Measurements from ENCODE around the gene ACTR3. TPM values are rescaled to one million over a fixed set of nuclear protein-coding genes. Genes with fewer than 3 reads are reported as not detected.

The ACTR3 gene
- total and polyA plus RNA-seq, 9 donors, result 85.9 to 148 (median 116) TPM

DNA sequence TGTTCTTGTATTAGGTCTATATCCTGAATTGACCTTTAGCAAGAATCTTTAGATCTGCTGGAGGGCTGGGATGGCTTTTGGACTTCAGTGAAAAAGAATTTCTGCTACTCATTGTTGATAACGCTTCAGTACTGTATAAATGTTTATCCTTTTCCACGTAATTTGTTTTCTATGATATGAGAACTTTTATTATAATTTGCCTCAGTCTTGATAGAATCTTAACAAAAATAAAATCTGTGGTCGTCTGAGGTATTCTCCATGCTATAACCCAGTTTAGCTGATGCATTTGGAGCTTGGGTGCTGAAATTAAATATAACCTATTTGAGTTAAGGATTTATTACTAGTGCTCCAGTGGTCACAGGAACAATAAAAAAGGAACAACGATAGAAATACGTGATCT is 71.1 kb downstream of the ACTR3 start:
- Histone ChIP-seq H3K4me1 (ENCODE audit: control insufficient read depth, insufficient read depth, low read length) (no peaks in the 10 kb centered on the region), H3K36me3 (ENCODE audit: control insufficient read depth, insufficient read depth, low read length) (peaks cover under 1% of the 10 kb centered on the region), H3K27ac (ENCODE audit: low read length) (no peak overlapping the region), H3K4me3 (ENCODE audit: low read length) (no peak overlapping the region), H3K27me3 (ENCODE audit: control insufficient read depth, insufficient read depth, low read length) (no peaks in the 10 kb centered on the region), H3K9me3 (replicated peaks; ENCODE audit: control insufficient read depth, low read depth, low read length) (no peaks in the 10 kb centered on the region)
- DNase-seq, result no peak
- no CpG with 5 or more reads among the region's 5 CpGs for WGBS (ENCODE audit: insufficient coverage)

DNA sequence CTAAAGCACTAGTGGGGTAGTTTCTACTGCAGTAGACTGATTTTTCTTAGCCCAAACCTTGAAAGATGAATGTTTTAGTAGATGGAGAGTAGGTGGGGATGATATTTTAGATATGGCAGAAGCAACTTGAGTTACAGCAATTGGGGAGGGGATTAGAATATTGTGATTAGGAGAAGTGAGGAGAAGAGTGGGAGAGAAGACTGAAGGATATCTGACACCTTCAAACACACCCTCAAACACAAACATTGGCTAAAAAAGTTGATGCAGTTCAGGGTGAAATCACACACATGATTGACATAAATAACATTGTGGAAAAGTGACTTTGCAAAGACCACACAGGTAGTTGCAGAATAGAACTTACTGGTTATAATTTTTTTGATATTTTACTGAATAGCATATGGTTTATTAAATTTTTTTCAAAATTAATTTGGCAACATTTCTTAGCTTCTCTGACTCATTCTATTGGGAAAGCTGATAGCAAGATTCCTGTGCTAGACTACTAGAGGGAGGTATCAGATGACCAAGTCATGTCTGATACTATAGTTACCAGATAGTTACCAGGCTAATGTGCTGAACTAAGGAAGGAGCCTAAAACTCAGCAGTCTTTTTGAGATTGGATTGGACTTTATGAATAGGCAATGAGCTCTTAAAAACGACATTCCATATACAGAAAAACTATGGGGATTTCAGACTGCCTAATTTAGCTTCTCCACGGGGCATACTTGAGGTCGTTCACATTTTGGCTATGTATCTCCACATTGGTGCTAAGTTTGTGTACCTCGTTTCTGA is 73.0 kb downstream of the ACTR3 start:
- H3K36me3 ChIP-seq (ENCODE audit: control insufficient read depth, insufficient read depth, low read length), result no peaks in the 10 kb centered on the region

DNA sequence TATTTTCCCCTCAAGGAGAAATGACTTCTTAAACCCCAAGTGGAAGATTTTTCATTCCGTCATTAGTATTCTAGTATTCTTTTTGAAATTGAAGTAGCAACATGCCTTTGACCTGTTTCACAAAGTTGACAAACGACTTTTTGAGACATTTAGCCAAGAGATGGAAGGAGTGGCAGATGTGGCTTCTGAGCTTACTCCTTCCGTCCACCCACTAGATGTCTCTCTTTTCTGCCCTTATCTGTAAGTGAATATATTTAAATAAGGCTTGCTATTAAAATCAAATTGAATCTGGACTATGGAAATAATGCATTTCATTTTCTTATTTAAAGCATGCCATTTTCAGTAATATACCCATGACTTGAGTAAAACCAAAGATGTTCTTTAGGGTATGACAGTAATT is 74.1 kb downstream of the ACTR3 start:
- Histone ChIP-seq H3K27me3 (ENCODE audit: control insufficient read depth, insufficient read depth, low read length) (no peaks in the 10 kb centered on the region), H3K4me1 (ENCODE audit: control insufficient read depth, insufficient read depth, low read length) (no peaks in the 10 kb centered on the region), H3K36me3 (ENCODE audit: control insufficient read depth, insufficient read depth, low read length) (no peaks in the 10 kb centered on the region), H3K9me3 (replicated peaks; ENCODE audit: control insufficient read depth, low read depth, low read length) (no peaks in the 10 kb centered on the region), H3K27ac (ENCODE audit: low read length) (no peak overlapping the region), H3K4me3 (ENCODE audit: low read length) (no peak overlapping the region)
- 67% methylated on average over 1 of the region's 3 CpGs for WGBS (ENCODE audit: insufficient coverage)
- DNase-seq, result no peak

More for the DNA sequence above, 73.0 kb downstream of the ACTR3 start:
- no peak overlapping the region for H3K4me3 ChIP-seq (ENCODE audit: low read length)
- no peaks in the 10 kb centered on the region for H3K9me3 ChIP-seq (replicated peaks; ENCODE audit: control insufficient read depth, low read depth, low read length)
- no peaks in the 10 kb centered on the region for H3K27me3 ChIP-seq (ENCODE audit: control insufficient read depth, insufficient read depth, low read length)
- H3K27ac ChIP-seq (ENCODE audit: low read length), result no peak overlapping the region
- no peak for DNase-seq
- H3K4me1 ChIP-seq (ENCODE audit: control insufficient read depth, insufficient read depth, low read length), result no peaks in the 10 kb centered on the region
- no CpG with 5 or more reads among the region's 4 CpGs for WGBS (ENCODE audit: insufficient coverage)

DNA sequence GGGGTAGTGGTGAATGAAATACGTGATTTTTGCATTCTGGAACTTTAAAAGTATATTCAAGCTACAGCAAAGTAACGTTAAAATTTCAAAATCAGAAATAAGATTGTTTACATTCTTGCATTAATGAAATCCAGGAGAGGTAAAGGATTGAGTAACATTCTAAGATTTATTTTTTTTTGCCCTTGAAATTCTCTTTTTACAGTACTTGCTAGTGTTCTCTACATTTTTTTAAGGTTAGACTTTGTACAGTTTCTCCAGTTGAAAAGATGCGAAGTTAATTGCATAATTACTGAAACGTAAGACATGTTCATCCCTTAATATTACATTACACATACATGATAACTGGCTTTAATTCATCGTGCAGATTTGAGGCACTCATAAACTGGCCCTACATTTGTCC is 74.5 kb downstream of the ACTR3 start:
- Histone ChIP-seq H3K4me1 (ENCODE audit: control insufficient read depth, insufficient read depth, low read length) (no peaks in the 10 kb centered on the region), H3K9me3 (replicated peaks; ENCODE audit: control insufficient read depth, low read depth, low read length) (no peaks in the 10 kb centered on the region), H3K36me3 (ENCODE audit: control insufficient read depth, insufficient read depth, low read length) (no peaks in the 10 kb centered on the region), H3K4me3 (ENCODE audit: low read length) (no peak overlapping the region), H3K27ac (ENCODE audit: low read length) (no peak overlapping the region), H3K27me3 (ENCODE audit: control insufficient read depth, insufficient read depth, low read length) (no peaks in the 10 kb centered on the region)
- DNase-seq, result no peak
- WGBS (ENCODE audit: insufficient coverage), result no CpG with 5 or more reads among the region's 5 CpGs

DNA sequence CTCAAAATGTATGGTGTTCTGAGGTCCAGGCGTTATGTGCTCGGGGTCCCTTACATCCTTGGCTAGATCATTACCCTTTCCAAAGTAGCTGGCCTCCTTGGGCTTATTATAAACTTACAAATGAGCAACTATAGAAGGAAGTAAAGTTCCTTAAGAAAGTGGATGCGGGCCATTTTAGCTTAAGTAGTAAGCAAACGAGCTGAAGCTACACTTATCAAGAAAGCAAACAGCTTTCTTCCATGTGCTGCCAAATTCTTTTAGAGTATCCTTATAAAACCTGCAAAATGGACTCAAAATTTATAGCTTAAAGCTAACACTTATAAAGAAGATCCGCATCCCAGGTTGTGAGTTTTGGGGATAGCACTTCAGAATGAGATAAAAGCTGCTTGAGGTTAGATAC is 75.3 kb downstream of the ACTR3 start:
- Histone ChIP-seq H3K27ac (ENCODE audit: low read length) (no peak overlapping the region), H3K36me3 (ENCODE audit: control insufficient read depth, insufficient read depth, low read length) (no peaks in the 10 kb centered on the region), H3K4me1 (ENCODE audit: control insufficient read depth, insufficient read depth, low read length) (no peaks in the 10 kb centered on the region), H3K4me3 (ENCODE audit: low read length) (no peak overlapping the region), H3K9me3 (replicated peaks; ENCODE audit: control insufficient read depth, low read depth, low read length) (no peaks in the 10 kb centered on the region), H3K27me3 (ENCODE audit: control insufficient read depth, insufficient read depth, low read length) (no peaks in the 10 kb centered on the region)
- no CpG with 5 or more reads among the region's 5 CpGs for WGBS (ENCODE audit: insufficient coverage)
- DNase-seq, result no peak

DNA sequence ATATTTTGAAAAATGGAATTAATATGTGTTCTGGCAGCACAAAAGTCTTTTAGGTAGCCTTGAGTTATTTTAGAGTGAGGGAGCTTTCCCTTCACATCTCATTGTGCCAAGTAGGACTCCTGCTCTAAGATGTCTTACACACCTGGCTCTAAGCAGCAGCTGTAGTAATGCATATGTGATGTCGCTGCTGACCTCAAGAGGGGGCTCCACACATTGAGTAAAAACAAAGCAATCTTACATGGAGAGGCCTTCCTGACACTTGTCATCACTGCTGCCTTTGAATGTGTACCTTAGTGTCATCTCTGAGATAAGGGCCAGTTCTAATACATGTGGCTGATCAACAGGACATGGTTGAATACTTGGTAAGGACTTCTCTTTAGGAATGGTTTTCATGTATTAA is 75.8 kb downstream of the ACTR3 start:
- Histone ChIP-seq H3K36me3 (ENCODE audit: control insufficient read depth, insufficient read depth, low read length) (no peaks in the 10 kb centered on the region), H3K4me3 (ENCODE audit: low read length) (no peak overlapping the region), H3K9me3 (replicated peaks; ENCODE audit: control insufficient read depth, low read depth, low read length) (no peaks in the 10 kb centered on the region), H3K27ac (ENCODE audit: low read length) (no peak overlapping the region), H3K4me1 (ENCODE audit: control insufficient read depth, insufficient read depth, low read length) (no peaks in the 10 kb centered on the region), H3K27me3 (ENCODE audit: control insufficient read depth, insufficient read depth, low read length) (no peaks in the 10 kb centered on the region)
- DNase-seq, result peak; percentile 21
- WGBS (ENCODE audit: insufficient coverage), result no CpG with 5 or more reads among the region's 1 CpG

DNA sequence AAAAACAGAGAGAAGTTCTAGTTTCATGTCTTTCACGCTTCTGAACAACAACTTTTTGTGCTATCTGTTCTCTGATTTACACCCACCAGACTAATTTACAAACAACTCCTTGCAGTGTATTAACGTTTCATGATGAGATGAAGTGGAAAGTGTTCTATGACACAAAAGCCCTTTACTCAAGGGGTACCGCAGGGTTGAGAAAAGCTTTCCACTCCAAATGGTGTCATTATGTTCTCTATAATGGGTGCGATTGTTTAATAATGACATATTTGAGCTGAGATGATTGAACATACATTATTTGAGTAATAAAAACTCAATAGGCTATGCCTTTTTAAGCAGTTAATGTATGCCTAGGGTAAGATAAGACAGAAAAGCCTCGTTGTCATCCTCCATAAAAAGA is 76.3 kb downstream of the ACTR3 start:
- no CpG with 5 or more reads among the region's 5 CpGs for WGBS (ENCODE audit: insufficient coverage)

DNA sequence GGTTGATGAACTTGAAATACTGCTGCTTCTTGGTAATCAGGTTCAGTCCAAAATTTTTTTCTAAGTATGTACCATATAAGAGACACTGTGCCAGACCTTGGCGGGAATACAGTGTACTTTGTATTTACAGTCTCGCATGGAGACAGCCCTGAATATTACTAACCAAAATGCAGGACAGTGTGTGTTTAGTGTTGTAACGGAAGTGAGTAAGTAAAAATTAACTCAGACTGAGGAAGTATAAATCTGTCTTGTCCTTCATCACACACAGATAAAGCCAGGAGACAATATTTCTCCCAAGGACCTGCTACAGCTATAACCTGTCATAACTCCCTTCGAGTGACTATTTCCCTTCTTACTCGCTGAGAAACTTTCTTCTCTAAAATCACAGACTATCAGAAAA is 76.9 kb downstream of the ACTR3 start:
- peak; percentile 39 for DNase-seq
- 100% methylated on average over 2 of the region's 5 CpGs for WGBS (ENCODE audit: insufficient coverage)
- H3K27me3 ChIP-seq (ENCODE audit: control insufficient read depth, insufficient read depth, low read length), result no peaks in the 10 kb centered on the region
- H3K27ac ChIP-seq (ENCODE audit: low read length), result no peak overlapping the region
- H3K4me3 ChIP-seq (ENCODE audit: low read length), result no peak overlapping the region
- no peaks in the 10 kb centered on the region for H3K36me3 ChIP-seq (ENCODE audit: control insufficient read depth, insufficient read depth, low read length)
- H3K9me3 ChIP-seq (replicated peaks; ENCODE audit: control insufficient read depth, low read depth, low read length), result no peaks in the 10 kb centered on the region
- no peaks in the 10 kb centered on the region for H3K4me1 ChIP-seq (ENCODE audit: control insufficient read depth, insufficient read depth, low read length)

More for the DNA sequence above, 76.3 kb downstream of the ACTR3 start:
- no peak overlapping the region for H3K4me3 ChIP-seq (ENCODE audit: low read length)
- H3K4me1 ChIP-seq (ENCODE audit: control insufficient read depth, insufficient read depth, low read length), result no peaks in the 10 kb centered on the region
- no peaks in the 10 kb centered on the region for H3K27me3 ChIP-seq (ENCODE audit: control insufficient read depth, insufficient read depth, low read length)
- H3K27ac ChIP-seq (ENCODE audit: low read length), result no peak overlapping the region
- H3K36me3 ChIP-seq (ENCODE audit: control insufficient read depth, insufficient read depth, low read length), result no peaks in the 10 kb centered on the region
- DNase-seq, result no peak
- no peaks in the 10 kb centered on the region for H3K9me3 ChIP-seq (replicated peaks; ENCODE audit: control insufficient read depth, low read depth, low read length)

DNA sequence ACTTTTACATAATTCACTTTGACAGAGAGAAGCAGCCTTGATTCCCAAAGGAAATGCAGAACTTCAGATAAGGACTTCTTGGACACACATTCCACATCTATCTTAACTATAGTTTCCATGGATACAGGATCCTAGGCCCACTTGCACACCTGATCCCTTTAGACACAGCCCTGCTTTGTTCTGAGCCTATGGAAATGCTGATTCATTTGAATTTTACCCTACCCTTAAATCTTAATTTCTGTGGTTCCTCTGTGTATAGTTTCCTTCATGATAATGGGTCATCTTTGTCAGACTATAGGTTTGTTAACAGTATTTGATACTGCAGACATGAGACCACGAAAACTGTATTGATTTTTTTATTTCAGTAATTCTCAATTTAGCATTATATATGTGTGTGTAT is 77.4 kb downstream of the ACTR3 start:
- no peak overlapping the region for H3K27ac ChIP-seq (ENCODE audit: low read length)
- H3K4me1 ChIP-seq (ENCODE audit: control insufficient read depth, insufficient read depth, low read length), result no peaks in the 10 kb centered on the region
- no CpG with 5 or more reads among the region's 1 CpG for WGBS (ENCODE audit: insufficient coverage)
- no peak overlapping the region for H3K4me3 ChIP-seq (ENCODE audit: low read length)
- H3K36me3 ChIP-seq (ENCODE audit: control insufficient read depth, insufficient read depth, low read length), result no peaks in the 10 kb centered on the region
- no peaks in the 10 kb centered on the region for H3K9me3 ChIP-seq (replicated peaks; ENCODE audit: control insufficient read depth, low read depth, low read length)
- no peak for DNase-seq
- no peaks in the 10 kb centered on the region for H3K27me3 ChIP-seq (ENCODE audit: control insufficient read depth, insufficient read depth, low read length)

DNA sequence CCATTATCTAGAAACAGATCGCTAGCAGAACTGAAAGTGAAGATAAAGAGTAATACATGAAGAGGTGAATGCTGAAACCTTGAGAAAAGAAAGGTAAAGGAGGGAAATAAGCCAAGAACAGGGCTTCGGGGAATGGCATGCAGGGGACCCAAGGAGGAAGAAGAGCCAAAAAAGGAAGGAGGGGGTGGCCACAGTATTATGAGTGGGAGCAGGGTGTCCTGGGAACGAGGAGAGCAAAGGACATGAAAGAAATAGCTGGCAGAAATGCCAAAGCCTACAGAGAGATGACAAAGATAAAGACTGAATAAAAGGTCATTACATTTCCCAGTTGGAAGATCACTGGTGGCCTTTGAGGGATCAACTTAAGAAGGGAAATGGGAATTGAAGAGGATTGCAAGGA is 82.9 kb downstream of the ACTR3 start:
- no peaks in the 10 kb centered on the region for H3K27me3 ChIP-seq (ENCODE audit: control insufficient read depth, insufficient read depth, low read length)
- no peak overlapping the region for H3K4me3 ChIP-seq (ENCODE audit: low read length)
- H3K9me3 ChIP-seq (replicated peaks; ENCODE audit: control insufficient read depth, low read depth, low read length), result no peaks in the 10 kb centered on the region
- peaks cover 3% of the 10 kb centered on the region for H3K4me1 ChIP-seq (ENCODE audit: control insufficient read depth, insufficient read depth, low read length)
- DNase-seq, result no peak
- no peaks in the 10 kb centered on the region for H3K36me3 ChIP-seq (ENCODE audit: control insufficient read depth, insufficient read depth, low read length)
- no peak overlapping the region for H3K27ac ChIP-seq (ENCODE audit: low read length)
- WGBS (ENCODE audit: insufficient coverage), result 75% methylated on average over 3 of the region's 3 CpGs

DNA sequence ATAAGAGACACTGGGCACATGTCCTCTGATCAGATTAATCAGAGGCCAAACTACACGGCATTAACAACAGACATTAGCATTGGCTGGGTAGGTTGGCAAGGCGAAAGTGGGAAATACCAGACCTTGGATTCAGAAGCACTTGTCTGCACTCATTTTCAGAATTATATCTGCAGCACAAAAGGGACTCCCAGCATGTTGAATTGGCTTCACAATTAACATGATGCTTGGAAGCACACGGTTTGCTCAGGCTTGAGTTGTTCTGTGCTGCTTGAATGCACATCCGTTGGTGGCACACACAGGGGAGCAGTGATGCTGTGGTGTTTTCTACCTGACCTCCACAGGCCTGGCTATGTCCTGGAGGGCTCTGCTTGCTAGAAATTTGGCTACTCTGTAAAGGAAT is 83.9 kb downstream of the ACTR3 start:
- no peak overlapping the region for H3K27ac ChIP-seq (ENCODE audit: low read length)
- no peak overlapping the region for H3K4me3 ChIP-seq (ENCODE audit: low read length)
- no peak for DNase-seq
- peaks cover 6% of the 10 kb centered on the region for H3K4me1 ChIP-seq (ENCODE audit: control insufficient read depth, insufficient read depth, low read length)
- H3K27me3 ChIP-seq (ENCODE audit: control insufficient read depth, insufficient read depth, low read length), result no peaks in the 10 kb centered on the region
- H3K9me3 ChIP-seq (replicated peaks; ENCODE audit: control insufficient read depth, low read depth, low read length), result no peaks in the 10 kb centered on the region
- H3K36me3 ChIP-seq (ENCODE audit: control insufficient read depth, insufficient read depth, low read length), result no peaks in the 10 kb centered on the region
- WGBS (ENCODE audit: insufficient coverage), result 75% methylated on average over 2 of the region's 4 CpGs
